H9 (cell line): Measurements from ENCODE around the gene ZNF672. TPM values are rescaled to one million over a fixed set of nuclear protein-coding genes. Genes with fewer than 3 reads are reported as not detected.
"Not testable (repeated sequence)": the region's sequence is repeated elsewhere in the genome, so short reads cannot be mapped to it uniquely, and the experiment has no call there.

Experiments
- DNase-seq: peaks from one replicate; pipeline ENCODE4 v3.0.0-alpha.2; 2017
- H2AFZ ChIP-seq: one replicate; pipeline ENCODE4 v1.6.1; 2013; ENCODE audit warnings: mild to moderate bottlenecking, low read length, control low read depth, moderate library complexity
- H2AK5ac ChIP-seq: 2 replicates; pipeline ENCODE4 v1.6.1; 2013; ENCODE audit warnings: low read length, control low read depth, mixed read lengths; ENCODE audit not compliant: insufficient read length
- H2BK120ac ChIP-seq: one replicate; pipeline ENCODE4 v1.6.1; 2013; ENCODE audit warnings: low read depth, mild to moderate bottlenecking, low read length, control low read depth, inconsistent platforms; ENCODE audit not compliant: poor library complexity, severe bottlenecking
- H2BK12ac ChIP-seq: 2 replicates; pipeline ENCODE4 v1.6.1; 2013; ENCODE audit warnings: low read length, control low read depth, mixed read lengths, low read depth; ENCODE audit not compliant: insufficient read length
- H2BK15ac ChIP-seq: 2 replicates; pipeline ENCODE4 v1.6.1; 2013; ENCODE audit warnings: low read depth, low read length, control low read depth
- H2BK20ac ChIP-seq: one replicate; pipeline ENCODE4 v1.6.1; 2013; ENCODE audit warnings: low read depth, mild to moderate bottlenecking, low read length, control low read depth, inconsistent platforms; ENCODE audit not compliant: poor library complexity, severe bottlenecking
- H2BK5ac ChIP-seq: 2 replicates; pipeline ENCODE4 v1.6.1; 2013; ENCODE audit warnings: low read length, control low read depth, mixed read lengths; ENCODE audit not compliant: insufficient read length
- H3K14ac ChIP-seq: 2 replicates; pipeline ENCODE4 v1.6.1; 2013; ENCODE audit warnings: low read length, control low read depth; ENCODE audit not compliant: insufficient read depth
- H3K18ac ChIP-seq: 2 replicates; pipeline ENCODE4 v1.6.1; 2013; ENCODE audit warnings: low read depth, mild to moderate bottlenecking, mixed read lengths, low read length, control low read depth; ENCODE audit not compliant: insufficient read length
- H3K23ac ChIP-seq: 2 replicates; pipeline ENCODE4 v1.6.1; 2013; ENCODE audit warnings: low read length, control low read depth, mixed read lengths, low read depth; ENCODE audit not compliant: insufficient read length
- H3K23me2 ChIP-seq: 2 replicates; pipeline ENCODE4 v1.6.1; 2013; ENCODE audit warnings: low read depth, mild to moderate bottlenecking, mixed read lengths, low read length, control low read depth; ENCODE audit not compliant: insufficient read length, poor library complexity, severe bottlenecking
- H3K27ac ChIP-seq: 2 replicates; pipeline ENCODE4 v1.5.1; 2013; ENCODE audit warnings: low read length, control low read depth, mixed read lengths, low read depth; ENCODE audit not compliant: insufficient read length
- H3K27me3 ChIP-seq: 2 replicates; pipeline ENCODE4 v1.6.1; 2013; ENCODE audit warnings: low read length, control low read depth, inconsistent platforms; ENCODE audit not compliant: insufficient read depth
- H3K4ac ChIP-seq: 2 replicates; pipeline ENCODE4 v1.6.1; 2013; ENCODE audit warnings: low read depth, mild to moderate bottlenecking, control low read depth, inconsistent platforms, low read length, moderate library complexity
- H3K4me1 ChIP-seq: 2 replicates; pipeline ENCODE4 v1.6.1; 2013; ENCODE audit warnings: low read length, control low read depth, inconsistent platforms; ENCODE audit not compliant: insufficient read depth
- H3K4me2 ChIP-seq: 2 replicates; pipeline ENCODE4 v1.6.1; 2013; ENCODE audit warnings: low read length, control low read depth, mixed read lengths; ENCODE audit not compliant: insufficient read length, insufficient read depth
- H3K56ac ChIP-seq: 2 replicates; pipeline ENCODE4 v1.6.1; 2013; ENCODE audit warnings: low read depth, mild to moderate bottlenecking, mixed read lengths, low read length, control low read depth; ENCODE audit not compliant: insufficient read length
- H3K79me1 ChIP-seq: 2 replicates; pipeline ENCODE4 v1.6.1; 2013; ENCODE audit warnings: low read depth, mild to moderate bottlenecking, moderate library complexity, low read length, control low read depth, inconsistent platforms; ENCODE audit not compliant: insufficient read depth, poor library complexity, severe bottlenecking
- H3K79me2 ChIP-seq: 2 replicates; pipeline ENCODE4 v1.6.1; 2013; ENCODE audit warnings: low read length, control low read depth, inconsistent platforms; ENCODE audit not compliant: insufficient read depth
- H3K9ac ChIP-seq: 2 replicates; pipeline ENCODE4 v1.6.1; 2013; ENCODE audit warnings: low read length, control low read depth, mixed read lengths; ENCODE audit not compliant: insufficient read length; ENCODE audit errors: extremely low read depth
- H3K9me3 ChIP-seq: one replicate; pipeline ENCODE4 v1.6.1; 2013; ENCODE audit warnings: low read depth, low read length, inconsistent platforms; ENCODE audit not compliant: control insufficient read depth
- H3T11ph ChIP-seq: one replicate; pipeline ENCODE4 v1.6.1; 2013; ENCODE audit warnings: mild to moderate bottlenecking, low read length, control low read depth, inconsistent platforms
- H4K20me1 ChIP-seq: one replicate; pipeline ENCODE4 v1.6.1; 2013; ENCODE audit not compliant: control insufficient read depth, insufficient read length, insufficient read depth
- H4K5ac ChIP-seq: 2 replicates; pipeline ENCODE4 v1.6.1; 2013; ENCODE audit warnings: low read depth, mild to moderate bottlenecking, mixed read lengths, low read length, control low read depth; ENCODE audit not compliant: insufficient read length
- H4K8ac ChIP-seq: replicated peaks from 2 replicates; pipeline ENCODE4 v1.6.1; 2013; ENCODE audit warnings: low read length, control low read depth, mixed read lengths, low read depth; ENCODE audit not compliant: insufficient read length
- H4K91ac ChIP-seq: 2 replicates; pipeline ENCODE4 v1.6.1; 2013; ENCODE audit warnings: low read depth, mild to moderate bottlenecking, moderate library complexity, mixed read lengths, low read length, control low read depth; ENCODE audit not compliant: insufficient read length
- H3K27ac Mint-ChIP-seq, 3 experiments: 2 replicates in 2 of 3; 3 replicates in 1 of 3; pipeline ENCODE4 v1.8.0; 2020 to 2021; ENCODE audit warnings: mixed read lengths in 3 of 3, mild to moderate bottlenecking in 1 of 3, moderate library complexity in 1 of 3
- H3K27me3 Mint-ChIP-seq: 2 replicates; pipeline ENCODE4 v1.8.0; 2021; ENCODE audit warnings: low read depth, mild to moderate bottlenecking, moderate library complexity, mixed read lengths
- H3K36me3 Mint-ChIP-seq, 3 experiments: 2 replicates in 2 of 3; 3 replicates in 1 of 3; pipeline ENCODE4 v1.8.0; 2020 to 2021; ENCODE audit warnings: low read depth in 3 of 3, mixed read lengths in 3 of 3; ENCODE audit not compliant: insufficient read depth in 1 of 3
- H3K4me1 Mint-ChIP-seq, 2 experiments: 2 replicates each; pipeline ENCODE4 v1.8.0; 2020; ENCODE audit warnings: mixed read lengths in 2 of 2
- H3K4me3 Mint-ChIP-seq, 2 experiments: 2 replicates in 1 of 2; 3 replicates in 1 of 2; pipeline ENCODE4 v1.8.0; 2020 to 2021; ENCODE audit warnings: mild to moderate bottlenecking in 2 of 2, mixed read lengths in 2 of 2, moderate library complexity in 1 of 2
- H3K9me3 Mint-ChIP-seq, 2 experiments: 2 replicates in 1 of 2; 3 replicates in 1 of 2; pipeline ENCODE4 v1.8.0; 2020; ENCODE audit warnings: mild to moderate bottlenecking in 2 of 2, mixed read lengths in 2 of 2, moderate library complexity in 1 of 2
- WGBS: extraction: QIAGEN DNeasy Blood & Tissue Kit; methylation state at CpG from one replicate; pipeline ENCODE4 v1.1.7; 2013; ENCODE audit warnings: missing lambda C conversion rate, low lambda C conversion rate, mixed read lengths; ENCODE audit not compliant: insufficient read length; ENCODE audit errors: extremely low coverage; 5-methylcytosine and 5-hydroxymethylcytosine counted together
- total RNA-seq: library from RNA; stranded (reverse); gene quantifications from 2 replicates; pipeline ENCODE4 v1.2.1, GENCODE V29; 2021
- TF ChIP-seq, protein P1 (sequence below): fragments of 200-600 bp; sonication (generic); conservative IDR thresholded peaks from 3 replicates; pipeline ENCODE4 v1.8.0; 2021; ENCODE audit warnings: antibody characterized with exemption, mild to moderate bottlenecking

Gene ZNF672
- total RNA-seq, 1 experiment from 2014 or later: 29.4 TPM

DNA sequence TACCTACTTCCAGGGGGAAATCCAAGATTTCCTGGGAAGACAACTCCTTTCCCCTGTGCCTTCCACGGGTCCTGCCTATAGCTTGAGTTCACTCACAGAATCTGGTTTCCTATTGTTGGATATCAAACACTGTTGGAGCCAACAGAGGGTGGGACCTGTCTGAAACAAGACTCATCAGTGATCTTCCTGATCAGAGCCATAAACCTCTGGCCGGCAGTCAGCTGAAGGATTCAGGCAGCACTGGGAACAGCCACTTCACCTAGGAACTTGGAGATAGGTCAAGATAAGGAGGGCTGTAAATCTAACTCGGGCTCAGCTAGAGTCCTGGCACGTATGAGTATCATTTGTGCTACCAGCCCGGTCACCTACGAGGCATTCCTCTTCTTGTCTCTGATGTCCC lies 35.6 kb upstream of the ZNF672 start:
- H3K56ac ChIP-seq: no peak overlapping the region
- no peak overlapping the region for H4K5ac ChIP-seq
- no peak overlapping the region for H3K4ac ChIP-seq
- no peak overlapping the region for H3K27ac ChIP-seq
- H3K9me3 ChIP-seq: peaks cover 41% of the 10 kb centered on the region
- no peak overlapping the region for H3K14ac ChIP-seq
- Mint-ChIP-seq H3K27ac (no peak overlapping the region), H3K27me3 (peaks cover 4% of the 10 kb centered on the region), H3K9me3 (peaks cover 63 to 77% of the 10 kb centered on the region in 2 experiments), H3K4me3 (no peak overlapping the region), H3K36me3 (peaks cover 0 to 17% (median 2%) of the 10 kb centered on the region in 3 experiments; a peak in 4 of 7 replicates), H3K4me1 (no peaks in the 10 kb centered on the region)
- no peak overlapping the region for H3K9ac ChIP-seq
- H2AFZ ChIP-seq: no peak overlapping the region
- H3K79me1 ChIP-seq: no peaks in the 10 kb centered on the region
- no peaks in the 10 kb centered on the region for H3K79me2 ChIP-seq
- WGBS: no CpG with 5 or more reads among the region's 6 CpGs
- H3K27me3 ChIP-seq: no peaks in the 10 kb centered on the region
- TF ChIP-seq, protein P1, sequence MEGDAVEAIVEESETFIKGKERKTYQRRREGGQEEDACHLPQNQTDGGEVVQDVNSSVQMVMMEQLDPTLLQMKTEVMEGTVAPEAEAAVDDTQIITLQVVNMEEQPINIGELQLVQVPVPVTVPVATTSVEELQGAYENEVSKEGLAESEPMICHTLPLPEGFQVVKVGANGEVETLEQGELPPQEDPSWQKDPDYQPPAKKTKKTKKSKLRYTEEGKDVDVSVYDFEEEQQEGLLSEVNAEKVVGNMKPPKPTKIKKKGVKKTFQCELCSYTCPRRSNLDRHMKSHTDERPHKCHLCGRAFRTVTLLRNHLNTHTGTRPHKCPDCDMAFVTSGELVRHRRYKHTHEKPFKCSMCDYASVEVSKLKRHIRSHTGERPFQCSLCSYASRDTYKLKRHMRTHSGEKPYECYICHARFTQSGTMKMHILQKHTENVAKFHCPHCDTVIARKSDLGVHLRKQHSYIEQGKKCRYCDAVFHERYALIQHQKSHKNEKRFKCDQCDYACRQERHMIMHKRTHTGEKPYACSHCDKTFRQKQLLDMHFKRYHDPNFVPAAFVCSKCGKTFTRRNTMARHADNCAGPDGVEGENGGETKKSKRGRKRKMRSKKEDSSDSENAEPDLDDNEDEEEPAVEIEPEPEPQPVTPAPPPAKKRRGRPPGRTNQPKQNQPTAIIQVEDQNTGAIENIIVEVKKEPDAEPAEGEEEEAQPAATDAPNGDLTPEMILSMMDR: no peak
- H2BK5ac ChIP-seq: no peak overlapping the region
- no peaks in the 10 kb centered on the region for H3K4me1 ChIP-seq
- H4K20me1 ChIP-seq: no peaks in the 10 kb centered on the region
- H4K8ac ChIP-seq: no peak overlapping the region
- H3K23ac ChIP-seq: no peak overlapping the region
- no peak overlapping the region for H3K18ac ChIP-seq
- H3K4me2 ChIP-seq: no peak overlapping the region
- H2BK20ac ChIP-seq: no peak overlapping the region
- H3K23me2 ChIP-seq: no peaks in the 10 kb centered on the region
- H2AK5ac ChIP-seq: no peak overlapping the region
- H2BK15ac ChIP-seq: no peak overlapping the region
- no peak overlapping the region for H2BK120ac ChIP-seq
- H3T11ph ChIP-seq: no peak overlapping the region
- no peak overlapping the region for H2BK12ac ChIP-seq
- H4K91ac ChIP-seq: no peak overlapping the region
- DNase-seq: no peak

DNA sequence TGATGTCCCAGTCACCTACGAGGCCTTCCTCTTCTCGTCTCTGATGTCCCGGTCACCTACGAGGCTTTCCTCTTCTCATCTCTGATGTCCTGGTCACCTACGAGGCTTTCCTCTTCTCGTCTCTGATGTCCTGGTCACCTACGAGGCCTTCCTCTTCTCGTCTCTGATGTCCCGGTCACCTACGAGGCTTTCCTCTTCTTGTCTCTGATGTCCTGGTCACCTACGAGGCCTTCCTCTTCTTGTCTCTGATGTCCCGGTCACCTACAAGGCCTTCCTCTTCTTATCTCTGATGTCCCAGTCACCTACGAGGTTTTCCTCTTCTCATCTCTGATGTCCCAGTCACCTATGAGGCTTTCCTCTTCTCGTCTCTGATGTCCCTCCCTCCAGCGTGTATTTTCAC lies 34.5 kb upstream of the ZNF672 start:
- not testable (repeated sequence) for H3K27ac ChIP-seq, DNase-seq, H3K4ac ChIP-seq, H3K4me1 ChIP-seq, H3K4me1 Mint-ChIP-seq, H3K56ac ChIP-seq, H4K20me1 ChIP-seq, H3K23ac ChIP-seq, H3K79me1 ChIP-seq, H4K91ac ChIP-seq, H2BK12ac ChIP-seq, H3K23me2 ChIP-seq, H3K18ac ChIP-seq, H2BK120ac ChIP-seq, H4K8ac ChIP-seq, H2BK20ac ChIP-seq, H3K4me2 ChIP-seq, H3K27ac Mint-ChIP-seq, H3K9ac ChIP-seq, H3K27me3 Mint-ChIP-seq, H2AFZ ChIP-seq, H4K5ac ChIP-seq, H2BK5ac ChIP-seq, H3K27me3 ChIP-seq, H3K14ac ChIP-seq, H3T11ph ChIP-seq, H3K79me2 ChIP-seq, H2BK15ac ChIP-seq, H3K4me3 Mint-ChIP-seq, H2AK5ac ChIP-seq
- WGBS: no CpG with 5 or more reads among the region's 15 CpGs
- H3K36me3 Mint-ChIP-seq: peaks cover 0 to 13% (median 2%) of the 10 kb centered on the region in 3 experiments; a peak in 4 of 7 replicates
- peaks cover 41% of the 10 kb centered on the region for H3K9me3 ChIP-seq
- peaks cover 53 to 67% of the 10 kb centered on the region in 2 experiments for H3K9me3 Mint-ChIP-seq
